Erythroblast (primary cell): ENCODE results near the gene ASAP2.

ENCODE experiments used
- GATA1 ChIP-seq: IDR thresholded peaks from 2 replicates; pipeline ENCODE4 v1.6.1; 2011; ENCODE audit warnings: low read depth, mild to moderate bottlenecking, control low read depth, low read length, moderate library complexity
- POLR2A ChIP-seq: IDR thresholded peaks from 2 replicates; pipeline ENCODE4 v1.6.1; 2011; ENCODE audit warnings: mild to moderate bottlenecking, low read length

- TF ChIP-seq POLR2A (no peak), GATA1 (no peak)
These were observed 116.0 kb downstream of the ASAP2 start for GRCh38 chr2:9322576-9322975.
